NOMO-1 treated with DMSO at 0.1 percent for 48 hours (cell line): Measurements from ENCODE around the gene USP32.
"Not testable (repeated sequence)": the region's sequence is repeated elsewhere in the genome, so short reads cannot be mapped to it uniquely, and the experiment has no call there.

Source experiments
- DNase-seq: peaks from one replicate; lab custom pipeline; 2025; ENCODE audit not compliant: unreplicated experiment; lab: John Stamatoyannopoulos, UW

USP32 gene, protein sequence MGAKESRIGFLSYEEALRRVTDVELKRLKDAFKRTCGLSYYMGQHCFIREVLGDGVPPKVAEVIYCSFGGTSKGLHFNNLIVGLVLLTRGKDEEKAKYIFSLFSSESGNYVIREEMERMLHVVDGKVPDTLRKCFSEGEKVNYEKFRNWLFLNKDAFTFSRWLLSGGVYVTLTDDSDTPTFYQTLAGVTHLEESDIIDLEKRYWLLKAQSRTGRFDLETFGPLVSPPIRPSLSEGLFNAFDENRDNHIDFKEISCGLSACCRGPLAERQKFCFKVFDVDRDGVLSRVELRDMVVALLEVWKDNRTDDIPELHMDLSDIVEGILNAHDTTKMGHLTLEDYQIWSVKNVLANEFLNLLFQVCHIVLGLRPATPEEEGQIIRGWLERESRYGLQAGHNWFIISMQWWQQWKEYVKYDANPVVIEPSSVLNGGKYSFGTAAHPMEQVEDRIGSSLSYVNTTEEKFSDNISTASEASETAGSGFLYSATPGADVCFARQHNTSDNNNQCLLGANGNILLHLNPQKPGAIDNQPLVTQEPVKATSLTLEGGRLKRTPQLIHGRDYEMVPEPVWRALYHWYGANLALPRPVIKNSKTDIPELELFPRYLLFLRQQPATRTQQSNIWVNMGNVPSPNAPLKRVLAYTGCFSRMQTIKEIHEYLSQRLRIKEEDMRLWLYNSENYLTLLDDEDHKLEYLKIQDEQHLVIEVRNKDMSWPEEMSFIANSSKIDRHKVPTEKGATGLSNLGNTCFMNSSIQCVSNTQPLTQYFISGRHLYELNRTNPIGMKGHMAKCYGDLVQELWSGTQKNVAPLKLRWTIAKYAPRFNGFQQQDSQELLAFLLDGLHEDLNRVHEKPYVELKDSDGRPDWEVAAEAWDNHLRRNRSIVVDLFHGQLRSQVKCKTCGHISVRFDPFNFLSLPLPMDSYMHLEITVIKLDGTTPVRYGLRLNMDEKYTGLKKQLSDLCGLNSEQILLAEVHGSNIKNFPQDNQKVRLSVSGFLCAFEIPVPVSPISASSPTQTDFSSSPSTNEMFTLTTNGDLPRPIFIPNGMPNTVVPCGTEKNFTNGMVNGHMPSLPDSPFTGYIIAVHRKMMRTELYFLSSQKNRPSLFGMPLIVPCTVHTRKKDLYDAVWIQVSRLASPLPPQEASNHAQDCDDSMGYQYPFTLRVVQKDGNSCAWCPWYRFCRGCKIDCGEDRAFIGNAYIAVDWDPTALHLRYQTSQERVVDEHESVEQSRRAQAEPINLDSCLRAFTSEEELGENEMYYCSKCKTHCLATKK (N-terminal part only)

DNA sequence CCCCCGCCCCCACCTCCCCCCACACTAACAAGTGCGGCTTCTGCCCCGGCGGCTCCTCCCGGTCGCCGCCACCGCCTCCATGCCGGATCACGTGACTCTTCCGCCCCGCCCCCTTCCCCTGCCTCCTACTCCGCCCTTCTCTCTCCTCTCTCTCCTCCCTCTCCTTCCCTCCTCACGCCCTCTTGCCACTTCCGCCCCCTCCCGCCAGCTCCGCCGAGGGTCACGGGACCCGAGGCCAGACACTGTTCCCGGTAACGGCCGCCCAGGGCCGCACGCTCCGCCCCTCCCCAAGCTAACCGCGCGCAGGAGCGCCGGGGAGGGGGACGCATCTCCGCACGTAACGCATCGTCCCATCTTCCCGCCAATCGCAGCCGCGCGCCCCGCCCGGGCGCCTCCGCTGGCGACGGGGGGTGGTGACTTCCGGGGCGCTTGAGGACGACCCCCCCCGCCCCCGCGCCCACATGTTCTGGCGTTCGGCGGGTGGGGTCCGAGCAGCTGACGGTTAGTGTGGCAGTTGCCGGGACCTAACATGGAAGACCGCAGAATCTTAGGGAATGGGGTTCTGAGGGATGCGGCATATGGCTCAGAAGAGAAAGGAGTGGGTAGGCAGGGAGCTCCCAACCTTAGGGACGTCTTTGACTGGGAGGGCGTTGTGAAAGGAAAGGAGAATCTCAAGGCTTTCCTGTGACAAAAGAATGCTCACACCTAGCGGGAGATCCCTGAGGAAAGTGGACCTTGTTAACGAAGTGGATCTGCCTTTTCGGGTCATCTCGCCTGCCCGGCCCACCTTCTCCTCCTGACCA, at the start of gene USP32:
Gene USP32, minus strand, starts transcription at position 92 of the 803 bp plus-strand sequence. CDS start 194 bp downstream, outside the sequence.
- peak; percentile 98 for DNase-seq

DNA sequence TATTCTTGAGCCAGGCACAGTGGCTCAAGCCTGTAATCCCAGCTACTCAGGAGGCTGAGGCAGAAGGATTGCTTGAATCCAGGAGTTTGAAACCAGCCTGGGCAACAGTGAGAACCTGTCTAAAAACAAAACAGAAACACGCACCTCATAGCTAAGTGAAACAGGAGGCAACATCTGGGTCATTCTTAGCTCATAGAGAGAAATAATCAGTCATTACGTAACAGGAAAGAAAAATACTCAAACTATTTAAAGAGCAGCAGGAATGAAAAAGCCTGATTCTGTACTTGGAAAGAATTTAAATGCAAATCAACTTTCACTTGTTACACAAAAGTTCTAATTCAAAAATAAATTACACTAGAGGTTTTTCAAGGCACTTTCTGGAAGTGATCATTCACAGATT, 47.6 kb upstream of the USP32 start:
- DNase-seq = peak; percentile 51

DNA sequence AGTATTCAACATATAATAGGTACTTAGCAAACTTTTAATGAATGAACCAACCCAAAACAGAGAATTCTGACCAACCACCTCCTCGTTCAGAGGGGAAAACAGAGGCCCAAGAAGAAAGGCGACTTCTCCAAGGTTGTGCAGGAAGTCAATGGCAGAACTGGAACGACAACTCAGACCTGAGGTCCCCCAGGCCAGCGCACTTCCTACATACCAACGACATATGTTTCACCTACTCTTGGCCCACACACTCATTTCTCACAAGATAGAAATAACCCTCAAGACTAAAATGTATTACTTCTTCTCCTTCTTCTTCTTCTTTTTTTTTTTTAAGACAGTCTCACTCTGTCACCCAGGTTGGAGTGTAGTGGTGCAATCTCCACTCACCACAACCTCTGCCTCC, 44.7 kb upstream of the USP32 start:
- DNase-seq = peak; percentile 21

DNA sequence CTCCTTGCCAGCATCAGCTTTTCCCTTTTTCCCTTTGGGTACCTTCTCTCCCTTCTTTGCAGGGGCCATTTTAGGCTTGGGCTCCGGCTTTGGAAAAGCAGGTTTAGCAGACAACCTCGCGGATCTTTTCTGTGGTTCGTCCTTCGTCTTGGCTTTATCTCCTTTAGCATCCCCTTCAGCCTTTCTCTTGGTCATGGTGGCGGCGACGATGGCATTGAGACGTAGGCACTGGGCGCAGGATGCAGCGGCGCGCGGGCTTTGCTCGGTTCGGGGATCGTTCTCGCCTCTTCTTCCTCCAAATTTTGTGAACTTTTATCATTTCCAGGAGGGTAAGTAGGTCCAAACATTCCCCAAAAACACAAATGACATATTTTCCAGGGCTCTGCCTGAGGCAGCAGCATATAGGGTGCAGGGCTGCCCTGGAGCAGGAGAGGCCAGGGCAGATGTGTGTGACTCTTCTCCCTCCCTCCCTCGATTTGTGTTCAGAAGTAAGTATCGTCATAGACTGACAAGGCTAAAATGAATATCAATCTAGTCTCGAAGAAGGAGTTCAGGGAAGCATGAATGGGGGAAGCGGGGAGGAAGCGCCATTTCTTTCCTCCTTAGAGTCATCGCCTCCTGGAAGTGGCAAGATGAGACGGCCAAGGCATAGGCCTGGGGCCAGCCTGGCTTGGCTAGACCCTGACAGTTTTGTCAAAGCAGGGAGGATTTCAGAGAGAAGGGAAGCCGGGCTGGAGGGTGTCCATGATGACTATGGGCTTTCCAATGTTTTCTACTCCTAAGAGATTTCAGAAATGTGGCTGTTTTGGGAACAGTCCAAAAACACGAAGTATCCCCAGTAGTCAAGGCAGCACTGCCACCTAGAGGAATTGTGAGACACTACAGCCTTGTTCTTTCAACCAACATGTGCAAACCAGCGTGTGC, 43.6 kb upstream of the USP32 start:
- peak; percentile 62 for DNase-seq

DNA sequence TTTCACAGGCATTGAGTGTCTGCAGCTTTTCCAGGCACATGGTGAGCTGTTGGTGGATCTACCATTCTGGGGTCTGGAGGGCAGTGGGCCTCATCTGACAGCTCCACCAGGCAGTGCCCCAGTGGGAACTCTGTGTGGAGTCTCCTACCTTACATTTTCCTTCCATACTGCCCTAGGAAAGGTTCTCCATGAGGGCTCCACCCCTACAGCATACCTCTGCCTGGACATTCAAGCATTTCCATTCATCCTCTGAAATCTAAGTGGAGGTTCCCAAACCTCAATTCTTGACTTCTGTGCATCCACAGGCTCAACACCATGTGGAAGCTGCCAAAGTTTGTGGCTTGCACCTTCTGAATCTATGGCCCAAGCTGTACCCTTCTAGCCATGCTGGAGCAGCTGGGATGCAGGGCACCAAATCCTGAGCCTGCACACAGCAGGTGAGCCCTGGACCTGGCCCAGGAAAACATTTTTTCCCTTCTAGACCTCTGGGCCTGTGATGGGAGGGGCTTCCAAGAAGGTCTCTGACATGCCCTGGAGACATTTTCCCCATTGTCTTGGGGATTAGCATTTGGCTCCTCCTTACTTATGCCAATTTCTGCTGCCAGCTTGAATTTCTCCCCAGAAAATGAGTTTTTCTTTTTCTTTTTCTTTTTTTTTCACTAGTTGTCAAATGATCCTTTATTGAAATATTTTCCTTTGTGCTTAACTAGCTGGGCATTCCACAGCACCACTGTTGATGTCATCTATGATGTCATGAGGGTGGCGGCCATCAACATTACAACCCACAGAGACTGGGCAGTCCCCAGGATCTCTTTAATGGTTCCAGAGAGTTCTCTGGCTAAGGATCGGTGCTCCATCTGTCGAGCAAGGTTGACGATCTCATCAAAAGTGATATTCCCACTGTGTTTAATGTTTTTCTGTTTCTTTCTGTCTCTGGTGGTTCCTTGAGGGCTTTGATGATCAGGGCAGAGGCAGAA, 41.4 kb upstream of the USP32 start:
- not testable (repeated sequence) for DNase-seq

DNA sequence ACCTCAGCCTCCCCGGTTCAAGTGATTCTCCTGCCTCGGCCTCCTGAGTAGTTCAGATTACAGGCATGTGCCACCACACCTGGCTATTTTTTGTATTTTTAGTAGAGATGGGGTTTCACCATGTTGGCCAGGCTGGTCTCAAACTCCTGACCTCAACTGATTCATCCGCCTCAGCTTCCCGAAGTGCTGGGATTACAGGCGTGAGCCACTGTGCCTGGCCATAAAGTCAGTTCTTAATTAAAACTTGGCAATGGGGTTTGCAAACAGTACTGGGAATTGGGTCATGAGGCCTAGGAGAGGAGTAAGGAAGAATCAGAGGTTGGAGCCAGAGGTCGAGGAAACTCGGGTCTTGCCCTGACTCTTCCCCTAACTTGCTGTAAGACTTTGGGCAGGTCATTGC, 38.6 kb upstream of the USP32 start:
- DNase-seq = not testable (repeated sequence)

DNA sequence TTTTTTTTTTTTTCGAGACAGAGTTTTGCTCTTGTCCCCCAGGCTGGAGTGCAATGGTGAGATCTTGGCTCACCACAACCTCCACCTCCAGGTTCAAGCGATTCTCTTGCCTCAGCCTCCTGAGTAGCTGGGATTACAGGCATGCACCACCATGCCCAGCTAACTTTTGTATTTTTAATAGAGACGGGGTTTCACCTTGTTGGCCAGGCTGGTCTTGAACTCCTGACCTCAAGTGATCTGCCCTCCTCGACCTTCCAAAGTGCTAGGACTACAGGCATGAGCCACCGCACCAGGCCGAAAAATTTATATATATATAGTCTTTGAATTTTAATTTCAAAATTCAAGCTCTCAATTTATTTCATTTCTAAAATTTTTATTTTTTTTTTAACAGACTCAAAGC, 36.6 kb upstream of the USP32 start:
- DNase-seq = not testable (repeated sequence)

DNA sequence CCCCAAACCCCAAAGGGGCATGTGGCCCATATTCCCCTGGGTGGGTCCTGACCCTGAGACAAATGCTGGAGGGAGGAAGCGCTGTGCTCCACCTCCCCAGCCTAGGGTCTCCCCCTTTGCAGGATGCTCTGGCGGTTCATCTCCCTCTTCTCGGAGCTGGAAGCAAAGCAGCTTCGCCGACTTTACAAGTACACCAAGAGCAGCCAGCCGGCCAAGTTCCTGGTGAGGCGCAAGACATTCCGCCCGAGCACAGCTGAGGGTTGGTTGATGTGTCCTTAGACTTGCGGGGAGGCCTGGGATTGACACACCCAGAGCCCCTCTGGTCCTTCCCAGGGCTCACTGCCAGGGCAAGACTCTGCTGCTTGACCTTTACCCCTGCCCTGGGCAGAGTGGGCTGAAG, 34.7 kb upstream of the USP32 start:
- no peak for DNase-seq

DNA sequence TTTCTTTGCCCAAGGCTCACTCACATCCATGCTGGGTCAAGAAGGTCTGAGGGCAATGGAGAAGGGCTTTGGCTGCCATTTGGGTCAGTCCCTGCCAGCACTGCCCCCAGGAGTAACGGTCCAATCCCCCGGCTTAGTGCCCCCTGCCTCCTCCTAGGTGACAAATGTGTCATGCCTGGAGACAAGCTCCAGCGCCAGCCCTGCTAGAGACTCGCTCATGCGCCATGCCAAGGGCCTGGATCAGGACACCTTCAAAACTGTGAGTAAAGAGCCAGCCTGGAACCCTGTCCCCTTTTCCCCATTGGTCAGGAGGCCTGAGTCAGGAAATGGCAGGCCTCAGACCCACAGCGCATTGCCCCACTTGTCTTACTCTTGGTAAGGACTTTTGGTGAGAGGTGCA, 33.7 kb upstream of the USP32 start:
- DNase-seq = no peak

DNA sequence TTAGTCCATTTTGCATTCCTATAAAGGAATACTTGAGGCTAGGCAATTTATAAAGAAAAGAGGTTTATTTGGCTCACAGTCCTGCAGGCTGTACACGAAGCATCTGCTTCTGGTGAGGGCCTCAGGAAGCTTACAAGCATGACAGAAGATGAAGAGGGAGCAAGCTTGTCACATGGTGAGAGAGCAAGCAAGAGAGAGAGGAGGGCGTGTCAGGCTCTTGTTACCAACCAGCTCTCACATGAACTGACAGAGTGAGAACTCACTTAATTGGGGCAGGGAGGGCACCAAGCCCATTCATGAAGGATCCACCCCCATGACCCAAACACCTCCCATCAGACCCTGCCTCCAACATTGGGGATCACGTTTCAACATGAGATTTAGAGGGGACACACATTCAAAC, 31.9 kb upstream of the USP32 start:
- no peak for DNase-seq

DNA sequence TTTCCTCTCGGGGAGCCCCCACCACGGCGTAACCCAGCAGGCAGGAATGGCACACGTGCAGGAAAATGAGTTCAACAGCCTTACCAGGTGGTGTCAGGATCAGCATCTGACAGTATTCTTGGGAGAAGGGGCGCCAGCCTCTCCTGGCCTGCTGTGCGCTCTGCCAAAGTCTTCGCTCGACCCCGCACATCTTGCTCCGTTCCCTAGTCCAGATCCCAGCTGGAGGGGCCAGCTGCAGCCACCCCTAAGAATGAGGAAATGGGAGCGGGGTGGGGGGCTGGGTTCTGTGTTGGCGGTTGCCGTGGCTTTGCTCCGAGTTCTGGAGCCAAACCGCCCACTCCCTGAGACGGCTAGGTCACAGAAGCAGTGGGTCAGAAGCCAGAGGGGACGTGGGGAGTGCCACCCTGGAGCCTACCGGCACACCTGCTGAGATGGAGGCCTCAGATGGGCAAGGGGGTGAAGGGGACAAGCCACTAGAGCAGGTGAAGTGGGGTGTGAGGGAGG, 30.3 kb upstream of the USP32 start, which contains the start of gene CHCT1:
Gene CHCT1, plus strand, starts transcription at position 328 of the 504 bp plus-strand sequence. Its CDS starts 104 bp downstream, at position 432.
- DNase-seq = no peak

DNA sequence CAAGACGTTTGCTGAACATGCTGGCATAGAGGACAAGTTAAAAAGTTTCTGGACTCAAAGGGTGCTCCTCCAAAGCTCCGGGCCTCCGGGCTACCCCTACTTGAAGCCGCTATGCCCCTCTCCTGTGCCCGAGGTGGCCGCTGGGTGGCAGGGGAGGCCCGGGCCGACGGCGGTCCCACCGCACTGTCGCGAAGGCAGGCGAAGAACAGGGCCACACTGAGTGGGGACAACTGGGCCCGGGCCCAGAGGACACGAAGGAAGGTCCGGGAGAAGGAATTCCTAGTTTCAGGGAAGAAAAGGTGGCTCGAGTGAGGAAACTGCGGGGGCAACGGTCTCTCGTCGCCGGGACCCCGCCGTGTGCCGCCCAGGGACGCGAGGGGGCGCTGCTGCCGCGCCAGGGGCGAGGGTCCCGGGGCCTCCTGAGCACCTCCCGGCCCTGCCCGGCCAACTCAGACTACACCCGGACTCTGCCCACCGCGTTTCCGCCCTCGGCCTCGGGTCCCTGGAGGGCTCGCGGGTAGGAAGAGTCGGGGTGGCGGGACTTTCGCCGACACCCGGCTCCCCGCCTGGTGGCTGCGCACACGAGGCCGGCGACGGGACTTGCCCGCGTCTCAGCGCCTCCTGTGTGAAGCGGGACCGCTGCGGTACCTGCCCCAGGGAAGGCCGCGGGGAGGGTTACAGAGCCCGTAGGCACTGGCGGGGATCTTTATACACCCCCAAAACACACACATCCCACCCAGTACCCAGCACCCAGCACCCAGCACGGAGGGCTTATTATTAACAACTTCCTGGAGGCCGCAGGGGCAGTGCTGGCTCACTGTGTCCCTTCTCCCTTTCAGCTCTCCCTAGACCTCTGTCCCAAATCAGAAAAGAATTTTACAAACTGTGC, 29.6 kb upstream of the USP32 start:
- peak; percentile 71 for DNase-seq

DNA sequence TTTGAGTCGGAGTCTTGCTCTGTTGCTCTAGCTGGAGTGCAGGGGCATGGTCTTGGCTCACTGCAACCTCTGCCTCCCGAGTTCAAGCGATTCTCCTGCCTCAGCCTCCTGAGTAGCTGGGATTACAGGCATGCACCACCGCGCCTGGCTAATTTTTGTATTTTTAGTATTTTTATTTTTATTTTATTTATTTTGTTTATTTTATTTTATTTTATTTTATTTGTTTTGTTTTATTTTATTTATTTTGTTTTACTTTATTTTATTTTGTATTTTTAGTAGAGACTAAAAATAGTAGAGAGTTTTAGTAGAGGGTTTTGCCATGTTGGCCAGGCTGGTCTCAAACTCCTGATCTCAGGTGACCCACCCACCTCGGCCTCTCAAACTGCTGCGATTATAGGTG, 27.9 kb upstream of the USP32 start:
- DNase-seq = not testable (repeated sequence)

DNA sequence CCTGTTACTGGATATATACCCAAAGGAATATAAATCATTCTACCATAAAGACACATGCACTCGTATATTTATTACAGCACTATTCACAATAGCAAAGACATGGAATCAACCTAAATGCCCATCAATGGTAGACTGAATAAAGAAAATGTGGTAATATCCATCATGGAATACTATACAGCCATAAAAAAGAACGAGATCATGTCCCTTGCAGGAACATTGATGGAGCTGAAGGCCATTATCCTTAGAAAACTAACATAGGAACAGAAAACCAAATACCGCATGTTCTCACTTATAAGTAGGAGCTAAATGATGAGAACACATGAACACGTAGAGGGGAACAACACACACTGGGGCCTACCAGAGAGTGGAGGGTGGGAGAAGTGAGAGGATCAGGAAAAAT, 27.1 kb upstream of the USP32 start:
- not testable (repeated sequence) for DNase-seq

DNA sequence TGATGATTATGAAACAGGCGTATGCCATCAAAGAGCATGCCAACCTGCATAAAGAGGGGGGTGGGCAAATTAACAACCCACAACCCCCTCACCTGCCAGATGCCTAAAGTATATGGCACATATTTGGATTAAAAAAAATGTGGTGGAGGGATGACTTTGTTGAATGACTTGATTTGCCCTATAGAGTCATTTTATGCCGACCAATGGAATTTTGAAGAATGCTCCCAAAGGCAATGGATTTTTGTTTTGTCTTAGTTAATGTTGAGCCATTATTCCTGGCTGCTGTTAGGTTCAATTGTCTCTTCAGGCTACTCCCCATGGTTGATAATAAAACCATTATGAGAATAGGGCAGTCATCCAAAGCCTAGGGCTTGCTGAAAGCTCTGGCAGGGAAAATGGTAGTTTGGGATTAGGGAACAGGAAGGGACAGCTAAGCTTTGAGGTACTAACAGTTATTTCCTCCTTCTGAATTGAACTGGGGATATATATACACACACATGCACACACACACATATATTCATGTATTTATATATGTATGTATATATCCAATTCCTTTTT, 24.5 kb upstream of the USP32 start:
- no peak for DNase-seq

DNA sequence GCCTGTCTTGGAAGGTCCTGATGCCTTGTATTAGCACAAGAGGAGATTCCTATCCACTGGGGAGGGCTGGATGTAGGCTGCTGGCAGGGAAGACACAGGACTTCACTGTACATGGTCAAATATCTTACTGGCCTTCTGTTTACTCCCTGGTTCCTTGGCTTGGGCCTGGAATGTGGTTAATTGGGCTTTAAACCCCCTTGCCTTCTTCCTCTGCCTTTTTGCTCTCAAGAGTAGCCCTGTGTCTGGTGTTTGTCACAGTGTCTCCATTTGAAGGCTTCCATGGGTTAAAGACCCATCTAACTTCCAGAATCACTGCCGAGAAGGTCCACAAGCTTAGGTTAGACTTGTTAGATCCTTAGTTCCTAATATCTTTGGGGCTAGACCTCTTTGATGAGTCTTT, 23.2 kb upstream of the USP32 start:
- DNase-seq = no peak
